GM19395 (cell line): ENCODE data around the gene SAMD8.
"Not testable (repeated sequence)": the region's sequence is repeated elsewhere in the genome, so short reads cannot be mapped to it uniquely, and the experiment has no call there.

ENCODE experiments used
- ATAC-seq: cut with Tn5 transposase; IDR thresholded peaks from one replicate; pipeline ENCODE4 v1.9.1; 2021; ENCODE audit warnings: mild to moderate bottlenecking, moderate library complexity; ENCODE audit not compliant: unreplicated experiment

SAMD8 gene

DNA sequence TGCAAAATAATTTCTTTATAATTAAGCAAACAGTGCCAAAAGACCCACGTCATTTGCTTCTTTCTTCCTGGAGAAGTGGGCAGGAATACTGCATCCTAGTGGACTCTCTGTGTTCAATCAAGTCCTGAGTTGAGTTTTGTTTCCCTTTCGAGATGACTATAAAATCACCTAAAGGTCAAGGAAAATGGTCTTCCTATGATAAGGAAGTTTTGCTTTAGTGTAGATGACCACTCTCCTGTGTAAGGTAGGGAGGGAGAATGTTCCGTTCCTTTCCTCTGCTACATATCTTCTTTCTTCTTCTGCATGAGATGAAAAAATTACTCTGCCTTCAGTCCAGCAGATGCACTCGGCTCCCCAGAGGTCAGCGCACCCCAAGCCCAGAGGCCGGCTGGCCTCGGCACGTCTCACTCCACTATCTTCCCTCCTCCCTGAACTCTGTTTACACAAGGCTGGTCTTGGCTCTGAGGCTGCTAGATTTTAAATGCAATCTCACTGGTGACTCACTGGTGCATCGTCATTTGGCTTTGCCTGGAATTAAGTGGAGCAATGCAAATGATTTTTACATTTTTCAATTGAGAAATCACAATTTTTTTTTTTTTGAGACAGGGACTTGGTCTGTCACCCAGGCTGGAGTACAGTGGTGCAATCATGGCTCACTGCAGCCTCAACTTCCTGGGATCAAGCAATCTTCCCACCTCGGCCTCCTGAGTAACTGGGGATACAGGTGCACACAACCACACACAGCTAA lies 80.5 kb downstream of the SAMD8 start:
- ATAC-seq = no peak

DNA sequence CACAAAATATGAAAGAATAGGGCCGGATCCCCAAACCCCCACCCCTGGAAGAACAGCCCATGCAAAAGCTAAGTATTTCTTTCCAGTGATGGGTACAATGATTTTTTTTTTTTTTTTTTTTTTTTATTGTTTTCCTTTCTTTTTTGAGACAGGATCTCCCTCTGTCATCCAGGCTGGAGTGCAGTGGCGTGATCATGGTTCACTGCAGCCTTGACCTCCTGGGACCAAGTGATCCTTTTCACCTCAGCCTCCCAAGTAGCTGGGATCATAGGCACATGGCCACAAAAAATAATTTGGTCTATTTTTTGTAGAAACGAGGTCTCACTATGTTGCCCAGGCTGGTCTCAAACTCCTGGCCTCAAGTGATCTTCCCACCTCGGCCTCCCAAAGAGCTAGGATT lies 83.2 kb downstream of the SAMD8 start:
- not testable (repeated sequence) for ATAC-seq

DNA sequence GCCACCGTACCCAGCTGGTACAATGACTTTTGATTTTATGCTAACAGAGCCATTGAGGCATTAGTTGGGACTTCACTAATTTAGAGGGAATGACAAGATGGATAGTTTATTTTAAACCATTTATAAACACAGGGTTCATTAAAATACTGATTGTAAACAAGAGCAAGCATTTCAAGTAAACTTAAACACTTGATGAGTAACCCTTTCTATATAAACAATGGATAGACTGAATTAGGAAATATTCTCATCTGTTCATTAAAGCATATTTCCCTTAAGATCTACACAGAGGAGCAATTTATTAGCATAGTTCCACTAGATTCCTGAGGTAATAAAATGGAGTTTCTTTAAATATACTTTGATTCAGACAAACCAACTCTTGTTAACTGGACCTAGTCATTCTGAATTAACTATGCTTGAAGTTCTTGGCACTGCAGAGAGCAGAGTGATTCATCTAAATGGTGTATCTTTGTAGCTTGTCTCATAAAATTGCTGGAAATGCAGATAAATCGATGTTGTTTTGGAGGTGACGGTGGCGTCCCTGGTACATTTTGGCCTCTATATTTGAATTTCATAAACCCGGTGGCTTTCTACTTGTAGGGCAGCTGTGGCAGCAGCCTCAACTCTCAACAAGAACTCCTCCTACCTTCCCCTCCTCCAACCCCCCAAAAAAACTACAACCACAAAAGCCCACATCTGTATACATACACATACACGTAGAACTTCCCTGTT lies 83.7 kb downstream of the SAMD8 start:
- no peak for ATAC-seq

DNA sequence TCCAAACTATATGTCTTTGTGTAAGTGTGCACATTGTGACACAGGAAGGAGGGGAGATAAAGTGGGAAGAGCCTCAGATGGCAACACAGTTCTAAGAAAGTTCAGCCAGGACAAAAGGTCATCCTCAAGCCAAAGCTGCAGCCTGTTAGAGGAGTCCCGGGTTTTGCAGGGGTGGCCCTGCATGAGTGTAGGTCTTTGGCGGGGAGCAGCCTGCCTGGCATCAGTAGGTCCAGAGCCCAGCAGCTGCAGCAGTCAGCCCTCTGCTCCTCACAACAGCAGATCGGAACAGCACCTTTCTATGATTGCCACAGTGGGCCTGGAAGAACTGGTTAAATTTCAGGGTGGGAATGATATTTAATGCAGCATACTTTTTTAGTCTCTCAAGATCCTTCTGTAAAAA lies 85.6 kb downstream of the SAMD8 start:
- no peak for ATAC-seq

DNA sequence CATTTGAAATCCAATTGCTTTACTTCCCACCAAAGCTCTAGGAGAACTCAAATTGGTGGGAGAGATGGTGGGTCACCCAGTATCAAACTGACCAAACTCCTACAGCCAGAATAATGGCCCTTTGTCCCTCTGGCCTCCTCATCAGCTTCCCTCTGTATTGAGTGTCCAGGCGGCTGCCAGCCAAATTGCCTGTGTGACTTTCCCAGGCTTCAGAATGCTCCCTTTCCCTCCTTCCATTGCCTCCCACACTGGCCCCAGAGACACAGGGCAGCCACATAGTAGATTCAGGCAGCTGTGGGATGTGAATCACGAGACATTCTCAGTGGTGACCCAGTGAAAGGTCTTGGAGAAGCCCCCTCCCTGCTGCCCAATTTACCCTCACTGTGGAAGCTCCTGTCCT lies 86.5 kb downstream of the SAMD8 start:
- no peak for ATAC-seq

DNA sequence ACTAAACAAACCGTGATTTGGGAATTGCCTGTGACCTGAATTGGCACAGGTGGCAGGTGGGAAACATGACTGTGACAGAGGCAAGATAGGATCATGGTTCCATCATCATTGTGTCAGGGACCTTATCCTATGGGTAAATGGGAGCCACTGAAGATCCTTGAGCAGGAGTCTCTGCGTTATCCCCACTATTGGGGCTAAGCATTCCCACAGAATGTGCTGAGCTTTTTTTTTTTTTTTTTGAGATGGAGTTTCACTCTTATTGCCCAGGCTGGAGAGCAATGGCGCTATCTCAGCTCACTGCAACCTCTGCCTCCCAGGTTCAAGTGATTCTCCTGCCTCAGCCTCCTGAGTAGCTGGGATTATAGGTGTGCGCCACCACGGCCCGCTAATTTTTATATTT lies 88.5 kb downstream of the SAMD8 start:
- ATAC-seq = not testable (repeated sequence)

DNA sequence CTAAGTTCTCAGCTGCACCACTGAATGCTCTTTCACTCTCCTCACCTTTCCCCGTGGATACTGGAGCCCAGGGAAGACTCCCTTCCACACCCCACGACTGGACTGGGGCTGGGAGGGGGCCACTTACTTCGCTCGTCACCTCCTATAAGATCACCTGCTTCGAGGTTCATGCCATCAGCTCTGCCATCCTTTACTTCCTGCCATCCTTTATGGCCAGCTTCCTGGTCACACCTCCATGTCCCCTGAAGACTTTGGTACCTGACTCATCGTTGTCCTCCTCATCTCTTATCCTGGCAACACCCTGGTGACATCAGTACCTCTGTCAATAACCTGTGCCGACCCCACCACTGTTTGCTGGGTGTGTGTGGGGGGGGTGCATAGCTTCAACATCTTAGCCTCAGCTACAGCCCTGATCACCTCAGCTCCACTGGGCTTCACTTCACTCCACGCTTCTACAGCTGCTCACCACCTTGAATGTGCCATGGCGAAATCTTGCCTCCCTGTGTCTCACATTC lies 90.4 kb downstream of the SAMD8 start:
- ATAC-seq = no peak

DNA sequence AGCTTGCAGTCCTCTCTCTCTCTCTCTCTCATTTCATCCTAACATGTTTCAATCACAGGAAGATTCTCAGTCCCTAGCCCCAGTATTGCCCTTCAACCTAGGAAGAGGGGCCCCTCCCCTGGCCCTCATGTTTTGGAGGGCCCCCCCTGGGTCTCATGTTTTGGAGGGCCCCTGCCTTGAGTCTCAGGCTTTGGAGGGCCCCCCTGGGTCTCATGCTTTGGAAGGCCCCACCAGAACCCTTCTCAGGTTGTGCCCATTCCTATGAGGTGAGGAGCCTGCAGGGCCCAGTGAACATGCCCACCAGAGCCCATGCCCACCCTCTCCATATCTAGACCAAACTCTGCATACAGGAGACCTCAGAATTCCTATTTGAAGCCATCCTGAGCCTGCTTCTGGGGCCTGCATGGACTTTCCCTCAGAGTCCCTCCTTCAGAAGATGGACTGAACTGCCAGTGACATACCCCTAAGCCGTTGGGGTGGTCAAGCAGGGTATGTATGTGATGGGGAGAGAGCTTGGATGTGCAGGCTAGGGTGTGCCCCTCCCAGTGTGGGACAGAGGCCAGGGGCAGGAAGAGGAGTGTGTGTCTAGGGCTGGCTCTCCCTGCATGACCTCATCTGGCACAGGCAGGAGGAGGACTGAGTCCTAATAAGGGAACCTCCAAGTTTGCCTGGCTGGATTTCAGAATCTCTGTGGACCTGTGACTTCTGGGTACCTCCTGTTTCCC lies 91.0 kb downstream of the SAMD8 start:
- no peak for ATAC-seq

DNA sequence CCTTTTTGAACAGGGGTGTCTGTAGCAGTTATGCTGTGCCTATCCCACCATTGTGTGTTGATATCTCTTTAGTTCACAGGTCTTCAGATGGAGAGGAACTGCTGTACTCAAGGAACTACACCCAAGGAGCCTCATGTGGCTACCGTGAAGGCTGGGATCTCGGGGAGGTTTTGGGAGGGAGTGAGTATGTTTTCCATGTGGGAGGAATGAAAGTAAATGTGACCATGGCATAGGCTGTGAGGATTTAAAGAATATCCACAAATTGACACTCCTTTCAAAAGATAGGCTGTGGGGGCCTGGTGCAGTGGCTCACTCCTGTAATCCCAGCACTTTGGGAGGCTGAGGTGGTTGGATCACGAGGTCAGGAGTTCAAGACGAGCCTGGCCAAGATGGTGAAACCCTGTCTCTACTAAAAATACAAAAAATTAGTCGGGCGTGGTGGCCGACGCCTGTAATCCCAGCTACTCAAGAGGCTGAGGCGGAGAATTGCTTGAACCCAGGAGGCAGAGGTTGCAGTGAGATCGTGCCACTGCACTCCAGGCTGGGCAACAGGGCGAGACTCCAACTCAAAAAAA lies 91.7 kb downstream of the SAMD8 start:
- ATAC-seq = not testable (repeated sequence)

DNA sequence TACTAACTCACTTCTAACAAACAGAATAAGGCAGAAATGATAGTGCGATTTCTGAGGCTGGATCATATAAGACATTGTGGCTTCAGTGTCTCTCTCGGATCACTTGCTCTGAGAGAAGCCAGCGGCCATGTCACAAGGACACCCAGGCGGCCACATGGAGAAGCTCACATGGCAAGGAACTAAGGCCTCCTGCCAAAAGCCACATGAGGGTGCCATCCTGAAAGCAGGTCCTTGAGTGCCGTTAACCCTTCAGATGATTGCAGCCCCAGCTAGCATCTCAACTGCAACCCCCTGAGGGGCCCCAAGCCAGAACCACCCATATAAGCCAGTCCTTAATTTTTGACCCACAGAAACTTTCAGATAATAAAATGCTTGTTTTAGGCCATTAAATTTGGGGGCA lies 92.3 kb downstream of the SAMD8 start:
- no peak for ATAC-seq

DNA sequence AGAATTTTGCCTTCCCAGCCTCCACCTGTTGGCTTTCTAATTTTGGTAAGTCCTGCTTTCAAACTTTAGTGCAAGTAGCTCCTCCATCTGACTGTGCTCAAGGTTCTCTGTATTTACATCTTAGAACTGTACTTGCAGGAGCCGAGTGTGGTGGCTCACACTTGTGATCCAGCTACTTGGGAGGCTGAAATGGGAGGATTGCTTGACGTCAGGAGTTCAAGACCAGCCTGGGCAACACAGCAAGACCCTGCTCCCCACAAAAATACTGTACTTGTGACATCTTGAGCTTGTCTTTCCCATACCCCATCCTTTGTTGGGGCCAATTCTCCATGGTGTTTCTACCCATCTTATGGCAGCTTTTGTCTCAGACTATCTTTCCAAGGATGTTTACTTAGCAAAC lies 94.5 kb downstream of the SAMD8 start:
- no peak for ATAC-seq

DNA sequence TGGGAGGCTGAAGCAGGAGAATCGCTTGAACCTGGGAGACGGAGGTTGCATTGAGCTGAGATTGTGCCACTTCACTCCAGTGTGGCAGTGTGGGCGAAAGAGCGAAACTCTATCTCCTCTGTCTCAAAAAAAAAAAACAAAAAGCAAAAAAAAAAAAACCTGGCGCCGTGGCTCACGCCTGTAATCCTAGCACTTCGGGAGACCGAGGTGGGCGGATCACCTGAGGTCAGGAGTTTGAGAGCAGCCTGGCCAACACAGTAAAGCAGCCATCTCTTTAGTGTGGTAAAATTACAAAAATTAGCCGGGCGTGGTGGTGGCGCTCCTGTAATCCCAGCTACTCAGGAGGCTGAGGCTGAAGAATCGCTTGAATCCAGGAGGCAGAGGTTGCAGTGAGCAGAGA lies 95.2 kb downstream of the SAMD8 start:
- ATAC-seq = not testable (repeated sequence)

DNA sequence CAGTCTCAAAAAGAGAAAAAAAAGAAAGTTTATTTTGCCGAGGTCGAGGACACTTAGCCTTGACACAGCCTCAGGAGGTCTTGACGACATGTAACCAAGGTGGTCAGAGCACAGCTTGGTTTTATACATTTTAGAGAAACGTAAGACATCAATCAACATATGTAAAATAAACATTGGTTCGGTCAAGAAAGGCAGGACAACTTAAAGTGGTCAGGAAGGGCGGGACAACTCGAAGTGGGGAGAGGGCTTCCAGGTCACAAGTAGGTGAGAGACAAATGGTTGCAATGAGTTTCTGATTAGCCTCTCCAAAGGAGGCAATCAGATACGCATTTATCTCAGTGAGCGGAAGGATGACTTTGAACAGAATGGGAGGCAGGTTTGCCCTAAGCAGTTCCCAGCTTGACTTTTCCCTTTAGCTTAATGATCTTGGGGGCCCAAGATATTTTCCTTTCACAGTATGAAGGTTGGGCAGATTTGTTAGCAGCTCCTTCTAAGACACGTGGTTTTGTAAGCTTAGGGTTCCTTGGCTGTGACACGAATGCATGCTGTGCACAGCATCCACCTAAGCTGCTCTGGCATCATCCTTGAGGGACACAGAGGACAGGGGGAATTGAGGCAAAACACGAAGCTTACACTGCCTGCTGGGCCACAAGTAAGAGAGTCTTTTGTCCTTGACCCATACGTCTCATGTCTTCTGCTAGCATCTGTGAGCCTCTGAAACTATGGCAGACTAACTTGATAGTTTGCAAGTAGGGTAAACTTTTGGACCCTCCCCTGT lies 95.8 kb downstream of the SAMD8 start:
- ATAC-seq = no peak

DNA sequence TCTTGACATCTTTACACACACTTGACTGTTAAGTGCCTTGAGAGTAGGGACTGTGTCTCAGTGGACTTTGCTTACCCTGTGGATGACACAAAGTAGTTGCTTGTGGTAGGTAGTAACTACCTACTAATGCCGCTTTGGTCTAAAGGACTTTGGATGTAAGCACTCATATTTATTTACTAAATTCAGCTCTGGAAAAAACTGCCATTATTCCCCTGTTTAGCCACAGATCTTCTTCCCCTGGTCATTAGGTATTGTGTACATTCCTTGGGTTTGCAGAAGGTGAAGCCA lies 96.3 kb downstream of the SAMD8 start:
- no peak for ATAC-seq

DNA sequence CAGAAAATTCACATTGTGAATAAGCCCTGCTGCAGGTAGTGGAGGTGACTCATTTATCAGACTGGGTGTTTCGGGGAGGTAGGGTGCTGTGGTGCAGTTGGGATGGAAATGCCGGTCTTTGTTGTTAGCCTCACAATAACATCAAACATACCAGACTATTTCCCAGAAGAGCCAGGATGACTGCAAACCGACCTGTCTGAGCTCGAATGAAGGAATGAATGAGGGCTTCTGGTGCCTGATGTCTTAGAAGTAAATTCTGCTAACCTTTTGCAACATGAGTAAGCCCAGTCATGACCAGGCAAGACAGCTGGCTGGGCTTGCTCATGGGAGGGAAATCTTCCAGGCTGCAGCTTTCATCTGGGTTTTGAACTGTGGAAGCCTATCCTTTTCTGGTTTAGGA lies 96.7 kb downstream of the SAMD8 start:
- no peak for ATAC-seq

DNA sequence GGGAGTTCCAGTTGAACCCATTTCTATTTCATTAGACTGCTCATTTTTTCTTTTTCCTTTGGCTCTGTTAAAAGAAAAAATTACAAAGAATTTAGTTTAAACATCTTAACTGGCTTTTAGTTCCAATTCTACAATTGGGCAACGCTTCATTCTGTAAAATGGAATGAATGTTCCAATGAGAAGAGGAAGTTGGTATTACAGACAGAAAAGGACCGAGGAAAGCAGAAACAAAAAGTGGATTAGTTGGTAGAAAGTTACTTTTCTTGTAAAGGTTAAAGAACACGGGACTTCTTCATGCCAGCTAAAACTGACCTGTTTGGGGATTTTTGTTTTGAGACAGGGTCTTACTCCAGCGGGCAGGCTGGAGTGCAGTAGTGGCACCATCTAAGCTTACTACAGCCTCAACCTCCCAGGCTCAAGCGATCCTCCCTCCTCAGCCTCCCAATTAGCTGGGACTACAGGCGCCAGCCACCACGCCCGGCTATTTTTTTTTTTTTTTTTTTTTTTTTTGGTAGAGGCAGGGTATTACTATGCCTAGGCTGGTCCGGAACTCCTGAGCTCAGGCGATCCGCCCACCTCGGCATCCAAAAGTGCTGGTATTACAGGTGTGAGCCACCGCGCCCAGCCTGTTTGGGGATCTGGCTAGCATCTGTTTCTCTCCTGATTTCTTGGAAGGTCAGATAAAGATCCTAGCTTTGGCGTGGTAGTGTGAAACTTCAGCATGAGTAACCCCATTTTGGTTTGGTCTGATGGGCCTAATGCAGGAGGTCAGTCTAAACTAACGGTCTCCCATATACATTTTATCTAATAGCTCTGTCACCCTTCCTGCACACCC lies 97.8 kb downstream of the SAMD8 start:
- ATAC-seq = no peak

DNA sequence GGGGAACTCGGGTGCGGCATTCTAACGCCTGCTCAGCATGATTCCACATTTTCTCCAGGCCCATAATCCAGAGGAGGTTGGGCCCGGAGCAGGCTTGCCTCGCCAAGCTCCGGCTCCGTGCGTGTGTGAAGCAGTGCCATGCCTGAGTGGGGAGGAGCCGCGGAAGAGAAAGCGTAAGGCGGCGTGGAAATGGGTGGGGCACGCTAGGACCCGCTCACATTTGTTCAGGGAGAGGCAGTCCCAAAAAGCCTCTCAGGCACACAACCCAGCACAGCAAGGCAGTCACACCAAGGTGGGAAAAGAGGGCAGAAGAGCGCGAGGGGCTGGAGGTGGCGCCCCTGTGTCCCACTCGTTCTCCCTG lies 98.4 kb downstream of the SAMD8 start:
- peak; percentile 64 for ATAC-seq

DNA sequence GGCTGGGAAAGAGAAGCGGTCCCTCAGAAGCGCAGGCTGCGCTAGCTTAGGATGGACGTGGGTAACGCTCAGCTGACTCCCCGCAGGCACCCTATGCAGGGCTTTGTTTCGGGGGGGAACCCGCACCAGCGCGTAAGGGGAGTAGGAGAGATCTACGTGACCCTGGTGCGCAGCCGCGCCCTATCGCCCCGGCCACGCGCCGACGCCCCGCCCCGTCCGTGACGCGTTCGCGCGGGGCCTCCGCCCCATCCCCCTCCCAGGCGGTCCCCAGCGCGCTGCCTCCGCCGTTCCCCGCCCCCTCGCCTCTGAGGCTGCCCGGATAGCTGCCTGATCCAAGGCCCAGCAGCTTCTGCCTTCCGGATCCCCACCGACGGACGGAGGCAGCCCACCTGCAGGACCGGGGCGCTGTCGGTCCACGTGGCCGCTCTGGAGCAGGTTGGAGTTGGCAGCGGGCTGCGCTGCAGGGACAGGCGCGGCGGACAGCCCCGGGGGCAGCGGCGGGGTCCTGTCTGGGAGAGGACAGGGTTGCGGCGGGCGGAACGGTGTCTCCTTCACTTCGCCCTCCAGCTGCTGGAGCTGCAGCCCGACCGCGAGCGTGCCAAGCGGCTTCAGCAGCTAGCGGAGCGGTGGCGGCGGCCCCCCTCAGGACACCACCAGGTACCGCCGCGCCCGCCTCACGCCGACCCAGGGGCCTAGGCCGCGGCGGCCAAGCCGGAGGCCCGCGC lies 99.0 kb downstream of the SAMD8 start, which contains the start of gene VDAC2:
VDAC2 (plus strand) TSS at position 515 of the 725 bp plus-strand sequence. CDS start 363 bp downstream, outside the sequence.
- ATAC-seq = peak; percentile 89

DNA sequence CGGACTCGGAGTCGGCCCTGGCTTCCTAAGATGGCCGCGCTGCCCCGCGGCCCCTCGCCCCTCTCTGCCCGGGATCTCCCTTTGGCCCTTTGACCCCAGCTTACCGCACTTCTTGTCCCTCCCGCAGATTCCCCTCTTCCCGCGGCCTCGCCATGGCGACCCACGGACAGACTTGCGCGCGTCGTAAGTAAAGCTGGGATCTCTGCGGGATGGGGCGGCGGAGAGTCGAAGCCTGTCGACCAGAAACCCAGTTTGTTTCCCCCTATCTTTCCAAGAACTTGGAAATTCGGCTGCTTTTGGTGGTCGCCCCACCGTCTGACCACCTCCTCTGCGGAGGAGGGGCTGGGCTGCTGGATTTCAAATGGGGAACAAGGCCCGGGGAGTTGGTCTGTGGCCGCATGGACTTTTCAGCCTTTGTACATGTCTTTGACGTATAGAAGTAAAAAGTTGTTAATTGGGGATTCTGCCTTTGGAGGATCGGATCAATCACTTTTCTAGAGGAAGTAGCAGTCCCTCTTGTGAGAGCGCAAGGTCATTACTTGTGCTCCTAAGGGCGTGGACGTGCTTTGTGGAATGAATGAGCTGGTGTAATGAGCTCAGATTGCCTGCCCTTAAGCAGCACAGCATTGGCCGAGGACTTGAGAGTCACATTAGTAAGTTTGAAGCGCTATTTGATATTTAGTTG lies 99.7 kb downstream of the SAMD8 start:
- ATAC-seq = no peak
